Activated CD4-positive, alpha-beta memory T cell treated with anti-CD3 and anti-CD28 coated beads, Interleukin-2, amount 10 ng/mL, durations not matched to agents 7 days and 5 days (primary cell): ENCODE measurements around the gene IL7R. TPM values are rescaled to one million over a fixed set of nuclear protein-coding genes. Genes with fewer than 3 reads are reported as not detected.

Experiments used
- CTCF ChIA-PET: fragments of 350-600 bp; sonication (Branson Sonifier 250); formaldehyde crosslinking; loops from one replicate; lab custom pipeline; 2021; ENCODE audit warnings: antibody characterized with exemption, inconsistent platforms; lab: Charles Lee
- POLR2A ChIA-PET: fragments of 350-600 bp; sonication (Branson Sonifier 250); formaldehyde crosslinking; loops from one replicate; lab custom pipeline; 2021; ENCODE audit warnings: antibody characterized with exemption; lab: Charles Lee
- DNase-seq: peaks from one replicate; pipeline ENCODE4 v3.0.0-alpha.2; 2020
- H3K27ac Mint-ChIP-seq: one replicate; pipeline ENCODE4 v1.8.0; 2021; ENCODE audit warnings: mild to moderate bottlenecking, mixed read lengths
- H3K27me3 Mint-ChIP-seq: one replicate; pipeline ENCODE4 v1.8.0; 2021; ENCODE audit warnings: mixed read lengths
- H3K36me3 Mint-ChIP-seq: one replicate; pipeline ENCODE4 v1.8.0; 2021; ENCODE audit warnings: low read depth, mixed read lengths
- H3K4me1 Mint-ChIP-seq: one replicate; pipeline ENCODE4 v1.8.0; 2021; ENCODE audit warnings: mixed read lengths
- H3K4me3 Mint-ChIP-seq: one replicate; pipeline ENCODE4 v1.8.0; 2021; ENCODE audit warnings: mild to moderate bottlenecking, mixed read lengths
- H3K9me3 Mint-ChIP-seq: one replicate; pipeline ENCODE4 v1.8.0; 2021; ENCODE audit warnings: mixed read lengths
- total RNA-seq, 2 experiments: library from RNA; stranded (reverse); gene quantifications; one replicate each; pipeline ENCODE4 v1.2.3, GENCODE V29; 2021

IL7R gene
- total RNA-seq, 2 experiments from 2014 or later: 271 to 273 TPM

- CTCF ChIA-PET: interaction anchor here (1.0 to 7.8 kb wide), 8 partner anchors 35 to 378 kb away, joined by 3 to 87 read pairs (median 8); partner anchors contain the start of gene SPEF2
- Mint-ChIP-seq H3K27me3 (no peaks in the 10 kb centered on the region), H3K4me3 (peak overlapping the region; percentile 76), H3K27ac (peak overlapping the region; percentile 82), H3K4me1 (peaks cover 87% of the 10 kb centered on the region), H3K36me3 (peaks cover 55% of the 10 kb centered on the region), H3K9me3 (no peaks in the 10 kb centered on the region)
- no peak for DNase-seq
- POLR2A ChIA-PET: interaction anchor here (0.8 to 16.3 kb wide), 18 partner anchors 10 to 240 kb away, joined by 3 to 422 read pairs (median 10); partner anchors contain the start of gene SPEF2
Observed at GRCh38 chr5:35857606-35858205, 1.0 kb downstream of the IL7R start.

DNA sequence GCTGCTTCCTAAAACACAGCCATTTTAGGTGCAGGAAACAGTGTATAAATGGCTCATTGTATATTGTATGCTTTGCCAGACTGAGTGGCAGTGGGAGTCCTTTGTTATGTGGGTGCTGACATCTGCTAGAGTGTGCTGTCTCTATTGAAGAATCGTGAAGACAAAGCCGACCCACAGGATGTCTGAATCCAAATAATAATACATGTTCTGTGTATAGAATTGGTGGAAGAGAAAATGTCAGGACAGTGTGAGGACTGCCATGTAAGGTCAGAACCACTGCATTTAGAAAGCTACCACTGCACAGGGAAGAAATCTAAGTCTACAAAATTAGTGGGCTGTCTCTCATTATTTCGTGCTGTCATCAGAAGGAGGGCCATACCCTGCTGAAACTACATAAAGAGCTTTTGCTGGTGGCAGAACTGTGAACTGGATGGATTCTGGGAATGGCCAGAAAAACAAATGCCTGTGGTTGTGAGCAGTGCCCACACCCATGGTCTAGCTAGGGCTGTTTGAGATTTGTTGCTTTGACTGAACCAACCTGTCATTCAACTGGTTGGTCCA, 2.5 kb downstream of the IL7R start:
- Mint-ChIP-seq H3K4me1 (peaks cover 86% of the 10 kb centered on the region), H3K27me3 (no peaks in the 10 kb centered on the region), H3K36me3 (peaks cover 67% of the 10 kb centered on the region), H3K27ac (peak overlapping the region; percentile 66), H3K4me3 (peak overlapping the region; percentile 81), H3K9me3 (peaks cover under 1% of the 10 kb centered on the region)
- ChIA-PET CTCF (interaction anchor here (1.0 to 7.8 kb wide), 11 partner anchors 14 to 242 kb away, joined by 3 to 87 read pairs (median 5); partner anchors contain the start of gene SPEF2), POLR2A (interaction anchor here (0.9 to 16.3 kb wide), 23 partner anchors 10 to 292 kb away, joined by 3 to 422 read pairs (median 5); partner anchors contain the start of genes LMBRD2, SKP2 and SPEF2)
- DNase-seq: no peak

- Mint-ChIP-seq H3K27ac (peak overlapping the region; percentile 66), H3K4me3 (peak overlapping the region; percentile 81), H3K4me1 (peaks cover 84% of the 10 kb centered on the region), H3K27me3 (no peaks in the 10 kb centered on the region), H3K9me3 (peaks cover 7% of the 10 kb centered on the region), H3K36me3 (peaks cover 81% of the 10 kb centered on the region)
- DNase-seq: no peak
- ChIA-PET POLR2A (interaction anchor here (0.7 to 16.3 kb wide), 7 partner anchors 9 to 240 kb away, joined by 3 to 422 read pairs (median 20); no protein-coding TSS in a partner anchor), CTCF (interaction anchor here (1.4 to 7.8 kb wide), 3 partner anchors 64 to 80 kb away, joined by 4 to 87 read pairs (median 21); no protein-coding TSS in a partner anchor)
Observed at GRCh38 chr5:35860686-35861085, 4.0 kb downstream of the IL7R start.

DNA sequence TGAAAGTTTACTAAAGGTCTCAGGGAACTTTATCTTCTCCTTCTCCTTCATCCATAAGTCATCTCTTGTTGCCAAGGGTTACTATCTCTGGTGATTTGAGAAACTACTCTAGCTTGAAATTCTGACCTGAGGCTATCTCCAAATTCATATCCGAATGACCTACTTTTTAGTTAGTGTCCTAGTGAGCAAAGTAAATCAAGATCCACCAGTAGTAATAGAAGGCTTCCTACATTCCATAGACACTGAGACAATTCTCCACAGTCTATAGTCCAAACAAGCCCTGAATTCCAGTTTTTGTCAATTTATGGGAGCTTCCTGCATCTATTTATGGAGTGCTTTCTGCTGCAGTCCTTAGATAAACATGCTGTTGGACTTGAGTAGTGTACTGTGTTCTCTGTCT, 5.0 kb downstream of the IL7R start:
- ChIA-PET CTCF (interaction anchor here (1.4 to 2.0 kb wide), 2 partner anchors 84 to 244 kb away, joined by 3 to 5 read pairs; partner anchors contain the start of gene SPEF2), POLR2A (interaction anchor here (4.4 to 16.3 kb wide), 2 partner anchors 36 to 41 kb away, joined by 20 to 422 read pairs; no protein-coding TSS in a partner anchor)
- peaks cover 81% of the 10 kb centered on the region for H3K4me1 Mint-ChIP-seq
- H3K27ac Mint-ChIP-seq: peak overlapping the region; percentile 51
- no peaks in the 10 kb centered on the region for H3K27me3 Mint-ChIP-seq
- peak overlapping the region; percentile 81 for H3K4me3 Mint-ChIP-seq
- DNase-seq: no peak
- H3K9me3 Mint-ChIP-seq: peaks cover 7% of the 10 kb centered on the region
- peaks cover 89% of the 10 kb centered on the region for H3K36me3 Mint-ChIP-seq

DNA sequence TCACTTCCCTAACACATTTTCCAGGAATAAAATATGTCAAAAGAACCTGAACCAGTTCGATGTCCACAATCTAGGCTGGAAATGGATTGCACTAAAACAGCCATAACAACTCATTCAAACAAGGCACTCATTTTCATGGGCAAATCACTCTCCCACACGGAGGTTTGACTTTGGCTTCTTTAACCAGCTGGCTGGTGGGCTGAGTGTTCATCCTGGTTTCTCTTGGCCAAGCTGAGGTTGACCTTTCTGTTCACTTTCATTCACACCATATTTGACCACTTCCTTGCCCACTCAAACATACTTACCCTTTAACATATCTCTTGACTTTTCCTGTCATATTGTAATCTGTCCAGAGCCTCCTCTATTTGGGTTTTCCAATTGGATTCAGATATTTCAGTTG, 5.4 kb downstream of the IL7R start:
- H3K36me3 Mint-ChIP-seq: peaks cover 88% of the 10 kb centered on the region
- H3K27me3 Mint-ChIP-seq: no peaks in the 10 kb centered on the region
- H3K4me3 Mint-ChIP-seq: peak overlapping the region; percentile 81
- peak overlapping the region; percentile 51 for H3K27ac Mint-ChIP-seq
- peaks cover 7% of the 10 kb centered on the region for H3K9me3 Mint-ChIP-seq
- POLR2A ChIA-PET: interaction anchor here (1.2 to 16.3 kb wide), 5 partner anchors 8 to 83 kb away, joined by 4 to 422 read pairs (median 10); no protein-coding TSS in a partner anchor
- CTCF ChIA-PET: interaction anchor here (1.3 to 2.0 kb wide), 4 partner anchors 11 to 244 kb away, joined by 3 to 5 read pairs (median 4); partner anchors contain the start of gene SPEF2
- DNase-seq: no peak
- H3K4me1 Mint-ChIP-seq: peaks cover 79% of the 10 kb centered on the region

DNA sequence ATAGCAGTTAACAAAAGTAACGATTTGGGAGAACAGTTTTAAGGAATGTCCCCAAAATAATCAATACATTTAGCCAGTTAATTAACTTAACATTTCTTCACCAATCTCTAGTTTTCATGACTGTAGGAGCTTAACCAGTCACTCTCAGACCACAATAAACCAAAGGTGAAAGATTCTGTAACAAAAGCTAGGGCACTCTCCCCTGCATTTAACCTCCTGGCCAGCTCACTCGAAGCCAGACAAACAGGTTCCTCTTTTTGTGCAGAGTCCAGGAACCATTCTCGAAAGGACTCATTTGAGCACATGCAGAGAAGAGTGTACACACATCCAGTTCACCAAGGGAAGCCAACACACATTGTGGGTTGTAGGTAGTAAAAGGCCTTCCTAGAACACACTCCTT, 6.5 kb downstream of the IL7R start:
- DNase-seq: no peak
- Mint-ChIP-seq H3K27me3 (no peaks in the 10 kb centered on the region), H3K4me3 (peak overlapping the region; percentile 69), H3K27ac (peak overlapping the region; percentile 50), H3K9me3 (peaks cover 7% of the 10 kb centered on the region), H3K36me3 (peaks cover 90% of the 10 kb centered on the region), H3K4me1 (peaks cover 77% of the 10 kb centered on the region)
- CTCF ChIA-PET: interaction anchor here (1.1 to 2.0 kb wide), 6 partner anchors 12 to 245 kb away, joined by 3 to 5 read pairs (median 4); partner anchors contain the start of gene SPEF2
- POLR2A ChIA-PET: interaction anchor here (0.7 to 16.3 kb wide), 8 partner anchors 9 to 384 kb away, joined by 3 to 422 read pairs (median 4); no protein-coding TSS in a partner anchor

GRCh38 chr5:35867998-35868397, 11.3 kb downstream of the IL7R start:
- H3K4me1 Mint-ChIP-seq: peaks cover 60% of the 10 kb centered on the region
- POLR2A ChIA-PET: interaction anchor here (1.2 kb wide), 2 partner anchors 10 to 57 kb away, joined by 3 read pairs; no protein-coding TSS in a partner anchor
- no peaks in the 10 kb centered on the region for H3K27me3 Mint-ChIP-seq
- H3K4me3 Mint-ChIP-seq: no peak overlapping the region
- peaks cover 11% of the 10 kb centered on the region for H3K9me3 Mint-ChIP-seq
- H3K36me3 Mint-ChIP-seq: peaks cover 91% of the 10 kb centered on the region
- DNase-seq: no peak
- no peak overlapping the region for H3K27ac Mint-ChIP-seq
- CTCF ChIA-PET: interaction anchor here (1.1 kb wide), 1 partner anchor 12 kb away, joined by 3 read pairs; no protein-coding TSS in a partner anchor

DNA sequence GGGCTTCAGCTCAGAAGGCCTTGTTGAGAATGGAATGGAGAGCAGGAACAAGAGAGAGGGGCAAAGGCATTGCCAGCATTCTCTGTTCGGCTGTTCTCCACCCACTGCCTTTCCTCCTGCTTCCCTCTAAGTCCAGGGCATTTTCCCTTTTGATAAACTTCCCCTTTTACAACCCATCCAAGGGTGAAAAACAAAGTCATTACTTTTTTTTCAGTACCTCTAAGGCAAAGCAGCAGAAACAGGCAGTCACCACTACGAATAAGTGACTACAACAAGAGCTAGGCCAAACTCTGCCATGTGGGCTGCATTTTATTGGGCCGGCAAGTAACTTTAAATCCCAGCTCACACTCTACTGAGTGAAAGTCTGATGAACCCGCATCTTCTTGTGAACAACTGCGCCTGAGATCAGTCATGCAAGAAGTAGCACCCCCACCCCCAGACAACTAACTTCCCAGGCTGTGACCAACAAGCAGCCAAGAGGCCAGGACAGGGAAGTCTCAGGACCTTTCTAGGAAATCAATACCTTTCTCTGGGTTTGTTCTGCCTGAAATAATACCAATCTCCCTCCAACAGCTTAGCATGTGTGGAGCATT, 13.1 kb downstream of the IL7R start:
- H3K36me3 Mint-ChIP-seq: peaks cover 92% of the 10 kb centered on the region
- ChIA-PET CTCF (interaction anchor here (1.3 kb wide), 1 partner anchor 11 kb away, joined by 3 read pairs; no protein-coding TSS in a partner anchor), POLR2A (interaction anchor here (0.7 to 1.8 kb wide), 2 partner anchors 10 kb away, joined by 5 to 9 read pairs; no protein-coding TSS in a partner anchor)
- H3K4me3 Mint-ChIP-seq: no peak overlapping the region
- no peaks in the 10 kb centered on the region for H3K27me3 Mint-ChIP-seq
- peaks cover 6% of the 10 kb centered on the region for H3K9me3 Mint-ChIP-seq
- H3K4me1 Mint-ChIP-seq: peaks cover 55% of the 10 kb centered on the region
- no peak for DNase-seq
- no peak overlapping the region for H3K27ac Mint-ChIP-seq

GRCh38 chr5:35870605-35871004, 13.9 kb downstream of the IL7R start:
- Mint-ChIP-seq H3K4me1 (peaks cover 53% of the 10 kb centered on the region), H3K36me3 (peaks cover 92% of the 10 kb centered on the region), H3K27ac (no peak overlapping the region), H3K9me3 (peaks cover 4% of the 10 kb centered on the region), H3K4me3 (no peak overlapping the region), H3K27me3 (no peaks in the 10 kb centered on the region)
- ChIA-PET POLR2A (interaction anchor here (1.8 kb wide), 1 partner anchor 11 kb away, joined by 9 read pairs; no protein-coding TSS in a partner anchor), CTCF (interaction anchor here (1.3 kb wide), 1 partner anchor 10 kb away, joined by 3 read pairs; no protein-coding TSS in a partner anchor)
- no peak for DNase-seq

GRCh38 chr5:35876454-35876853, 19.8 kb downstream of the IL7R start:
- Mint-ChIP-seq H3K27ac (peak overlapping the region; percentile 43), H3K27me3 (no peaks in the 10 kb centered on the region), H3K9me3 (no peaks in the 10 kb centered on the region), H3K4me3 (no peak overlapping the region), H3K36me3 (peaks cover 94% of the 10 kb centered on the region), H3K4me1 (peaks cover 66% of the 10 kb centered on the region)
- POLR2A ChIA-PET: interaction anchor here (1.5 kb wide), 1 partner anchor 17 kb away, joined by 3 read pairs; no protein-coding TSS in a partner anchor
- CTCF ChIA-PET: no interaction called here
- no peak for DNase-seq

- Mint-ChIP-seq H3K9me3 (no peaks in the 10 kb centered on the region), H3K4me3 (no peak overlapping the region), H3K36me3 (peaks cover 89% of the 10 kb centered on the region), H3K4me1 (peaks cover 66% of the 10 kb centered on the region), H3K27ac (peak overlapping the region; percentile 50), H3K27me3 (no peaks in the 10 kb centered on the region)
- ChIA-PET POLR2A (interaction anchor here (1.5 kb wide), 1 partner anchor 18 kb away, joined by 3 read pairs; no protein-coding TSS in a partner anchor), CTCF (no interaction called here)
- DNase-seq: no peak
Observed at GRCh38 chr5:35876922-35877321, 20.2 kb downstream of the IL7R start.

DNA sequence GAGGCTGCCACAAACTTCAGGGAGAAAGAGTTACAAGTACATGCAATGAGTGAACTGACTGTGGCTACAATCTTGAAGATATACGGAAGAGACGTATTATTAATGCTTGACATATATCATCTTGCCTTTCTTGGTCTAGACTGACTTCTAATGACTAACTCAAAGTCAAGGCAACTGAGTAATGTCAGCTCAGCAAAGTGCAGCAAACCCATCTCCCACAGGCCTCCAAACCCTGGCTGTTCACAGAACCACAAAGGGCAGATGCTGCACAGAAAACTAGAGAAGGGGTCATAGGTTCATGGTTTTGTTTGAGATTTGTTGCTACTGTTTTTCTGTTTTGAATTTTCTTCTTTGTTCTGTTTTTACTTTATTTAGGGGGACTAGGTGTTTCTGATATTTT, 21.0 kb downstream of the IL7R start:
- ChIA-PET POLR2A (no interaction called here), CTCF (no interaction called here)
- H3K4me3 Mint-ChIP-seq: no peak overlapping the region
- H3K36me3 Mint-ChIP-seq: peaks cover 83% of the 10 kb centered on the region
- H3K27me3 Mint-ChIP-seq: no peaks in the 10 kb centered on the region
- H3K9me3 Mint-ChIP-seq: no peaks in the 10 kb centered on the region
- no peak for DNase-seq
- H3K4me1 Mint-ChIP-seq: peaks cover 71% of the 10 kb centered on the region
- H3K27ac Mint-ChIP-seq: peak overlapping the region; percentile 40
